Left renal pelvis (tissue), 4 donors: ENCODE results near the gene JKAMP. TPM values are rescaled to one million over a fixed set of nuclear protein-coding genes. Genes with fewer than 3 reads are reported as not detected.
"Not testable (repeated sequence)": the region's sequence is repeated elsewhere in the genome, so short reads cannot be mapped to it uniquely, and the experiment has no call there.

Experiments
- DNase-seq, 4 donors: peaks; one replicate each; pipeline ENCODE4 v3.0.0-alpha.2; 2013; ENCODE audit warnings: low read depth in 4 of 4, low spot score in 3 of 4
- polyA plus RNA-seq, 4 donors: library from polyadenylated mRNA; unstranded; fragments of 120-200 nt; gene quantifications; one replicate each; pipeline ENCODE4 v1.2.1, GENCODE V29; 2013; ENCODE audit not compliant: insufficient read length in 4 of 4

The JKAMP gene, protein sequence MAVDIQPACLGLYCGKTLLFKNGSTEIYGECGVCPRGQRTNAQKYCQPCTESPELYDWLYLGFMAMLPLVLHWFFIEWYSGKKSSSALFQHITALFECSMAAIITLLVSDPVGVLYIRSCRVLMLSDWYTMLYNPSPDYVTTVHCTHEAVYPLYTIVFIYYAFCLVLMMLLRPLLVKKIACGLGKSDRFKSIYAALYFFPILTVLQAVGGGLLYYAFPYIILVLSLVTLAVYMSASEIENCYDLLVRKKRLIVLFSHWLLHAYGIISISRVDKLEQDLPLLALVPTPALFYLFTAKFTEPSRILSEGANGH
- 10 to 100 TPM; 72.6 to 95.0 (median 81.0) TPM for polyA plus RNA-seq

DNA sequence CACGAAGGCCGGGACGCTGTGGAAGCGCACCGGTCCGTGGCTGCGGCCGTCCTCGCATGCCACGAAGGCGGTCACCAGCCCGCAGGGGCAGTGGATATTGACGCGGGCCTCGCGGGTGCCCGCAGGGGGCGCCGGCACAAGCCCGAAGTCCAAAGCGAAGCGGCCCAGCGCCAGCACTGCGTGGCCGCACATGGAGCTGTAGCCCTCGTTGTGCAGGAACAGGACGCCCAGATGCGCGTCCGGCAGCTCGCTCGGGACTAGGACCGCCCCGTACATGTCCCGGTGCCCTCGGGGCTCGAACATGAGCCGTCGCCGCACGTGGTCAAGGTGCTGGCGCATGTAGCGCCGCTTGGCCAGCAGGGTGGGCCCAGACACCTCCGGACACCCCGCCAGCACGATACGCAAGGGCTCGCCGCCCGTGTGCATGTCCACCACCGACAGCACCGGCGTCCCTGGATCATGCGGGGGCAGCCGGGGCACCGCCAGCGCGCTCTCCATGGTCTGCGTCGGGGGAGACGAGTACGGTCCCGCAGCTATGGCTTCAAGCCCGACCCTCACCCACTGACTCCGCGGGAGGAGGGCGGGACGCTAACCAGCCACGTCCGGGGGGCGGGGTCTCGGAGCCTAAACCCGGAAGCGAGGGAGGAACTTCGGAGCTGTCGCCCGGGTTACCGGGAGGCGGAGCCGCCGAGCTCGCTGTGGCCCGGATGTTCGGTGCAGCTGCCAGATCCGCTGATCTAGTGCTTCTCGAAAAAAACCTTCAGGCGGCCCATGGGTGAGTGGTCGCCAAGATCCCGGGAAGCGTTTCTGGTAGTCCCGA is at the start of gene JKAMP, which contains the start of gene L3HYPDH:
Gene JKAMP, plus strand, starts transcription at position 699 of the 820 bp plus-strand sequence. Its CDS starts 73 bp downstream, at position 772.
Gene L3HYPDH, minus strand, starts transcription at position 590 of the 820 bp plus-strand sequence. Its CDS starts 92 bp downstream, at position 498.
- peak; percentile 89 to 95 (median 94) for DNase-seq

DNA sequence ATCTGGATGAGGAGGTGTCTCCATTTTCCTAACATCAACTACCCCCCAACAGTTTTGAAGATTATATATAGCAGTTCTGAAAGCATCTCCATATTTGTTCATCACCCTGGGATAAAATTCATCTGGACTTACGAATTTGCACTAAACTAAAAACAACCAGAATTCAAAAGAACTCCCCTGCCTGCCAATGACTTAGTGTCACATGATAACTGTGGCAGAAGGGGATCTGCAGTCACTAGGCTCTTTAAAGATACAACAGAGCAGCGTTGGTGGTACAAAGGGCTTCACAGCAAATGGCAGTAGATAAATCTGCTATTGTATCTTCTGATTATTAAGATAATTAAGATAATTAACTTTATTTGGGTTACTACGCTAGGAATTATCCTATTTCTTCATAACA is 49.2 kb upstream of the JKAMP start:
- DNase-seq = no peak

DNA sequence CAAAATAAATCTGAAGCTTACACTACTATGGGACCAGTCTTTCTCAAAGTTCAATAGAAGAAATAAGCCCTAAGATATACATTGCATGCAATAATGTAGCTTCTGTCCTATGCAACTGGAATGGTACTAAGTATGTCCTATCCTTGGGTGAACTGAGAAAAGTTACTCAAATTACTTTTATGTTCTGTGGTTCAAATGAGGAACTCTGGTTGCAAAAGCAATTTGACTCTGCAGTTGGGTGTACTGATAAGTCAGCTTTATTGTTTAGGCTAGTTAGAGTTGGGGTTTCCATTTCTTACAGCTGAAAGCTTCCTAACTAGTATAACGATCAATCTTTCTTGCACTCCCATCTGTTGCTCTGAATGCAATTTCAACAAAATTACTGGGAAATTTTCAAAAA is 48.3 kb upstream of the JKAMP start:
- DNase-seq = no peak

DNA sequence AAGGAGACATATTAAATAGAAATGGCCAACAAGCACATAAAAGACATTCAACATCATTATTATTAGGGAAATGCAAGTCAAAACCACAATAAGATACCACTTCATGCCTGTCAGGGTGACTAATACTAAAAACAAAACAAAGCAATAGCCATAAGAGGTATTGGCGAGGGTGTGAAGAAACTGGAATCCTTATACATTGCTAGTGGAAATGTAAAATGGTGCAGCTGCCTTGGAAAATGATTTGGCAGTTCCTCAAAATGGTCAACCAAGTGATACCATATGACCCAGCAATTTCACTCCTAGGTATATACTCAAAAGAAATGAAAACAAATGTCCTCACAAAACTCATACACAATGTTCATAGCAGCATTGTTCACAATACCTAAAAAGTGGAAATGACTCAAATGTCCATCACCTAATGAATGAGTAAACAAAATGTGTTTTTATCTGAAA is 46.1 kb upstream of the JKAMP start:
- no peak for DNase-seq

DNA sequence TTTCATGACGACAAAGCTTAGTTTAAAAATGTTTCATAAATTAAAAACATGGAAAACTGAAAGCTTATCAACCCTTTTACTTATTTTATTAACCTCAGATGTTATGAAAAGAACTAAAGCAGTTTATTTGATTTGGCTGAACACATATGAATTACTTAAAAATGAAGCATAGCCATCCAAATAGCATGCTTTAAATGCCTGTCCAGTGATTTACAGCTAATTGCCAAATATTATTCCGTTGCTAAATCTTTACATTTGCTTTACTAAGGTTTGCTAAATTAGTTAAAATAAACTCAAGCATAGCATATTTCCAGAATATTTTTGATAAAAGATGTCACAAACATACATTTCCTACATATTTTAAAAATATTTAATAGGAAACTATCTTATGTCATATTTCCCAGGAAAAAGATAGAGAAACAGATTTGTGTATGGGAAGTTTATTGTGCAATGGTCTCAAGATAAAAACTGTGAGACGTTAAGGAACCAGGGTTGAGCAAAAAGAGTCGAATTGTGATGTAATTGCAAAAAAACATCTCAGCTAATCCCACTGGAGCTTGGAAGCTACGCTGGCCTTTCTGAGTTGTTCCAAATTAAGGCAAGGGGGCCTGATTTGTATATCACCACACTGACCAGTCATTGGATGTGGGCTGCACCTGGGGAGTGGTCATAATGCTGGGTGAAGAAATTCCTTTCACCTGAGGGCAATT is 44.9 kb upstream of the JKAMP start:
- DNase-seq = no peak

DNA sequence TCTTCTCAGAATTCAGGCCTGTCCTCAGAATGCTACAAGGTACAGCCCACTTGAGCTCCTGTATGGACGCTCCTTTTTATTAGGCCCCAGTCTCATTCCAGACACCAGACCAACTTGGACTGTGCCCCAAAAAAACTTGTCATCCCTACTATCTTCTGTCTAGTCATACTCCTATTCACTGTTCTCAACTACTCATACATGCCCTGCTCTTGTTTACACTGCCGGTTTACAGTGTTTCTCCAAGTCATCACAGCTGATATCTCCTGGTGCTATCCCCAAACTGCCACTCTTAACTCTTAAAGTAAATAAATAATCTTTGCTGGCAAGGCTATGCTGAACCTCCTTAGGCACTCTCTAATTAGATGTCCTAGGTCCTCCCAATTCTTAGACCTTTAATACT is 35.6 kb upstream of the JKAMP start:
- not testable (repeated sequence) for DNase-seq

DNA sequence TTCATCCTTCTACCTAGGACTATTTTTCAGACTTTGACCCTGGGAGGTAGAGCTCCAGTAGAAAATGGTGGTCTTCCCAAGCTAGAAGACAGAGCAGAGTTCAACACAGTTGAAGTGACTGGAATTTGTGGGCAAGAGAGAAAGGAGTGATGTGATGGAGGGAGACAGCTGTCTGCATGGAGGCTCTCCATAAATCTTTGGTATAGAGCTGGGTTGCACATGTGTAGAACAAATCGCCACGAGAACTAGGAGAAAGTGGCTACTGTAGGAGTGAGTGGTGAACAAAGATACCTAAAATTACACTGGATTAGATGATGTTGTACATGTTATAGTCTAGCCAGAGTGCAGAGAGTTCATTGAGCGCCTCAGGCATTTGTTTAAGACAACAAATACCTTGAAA is 33.6 kb upstream of the JKAMP start:
- no peak for DNase-seq

DNA sequence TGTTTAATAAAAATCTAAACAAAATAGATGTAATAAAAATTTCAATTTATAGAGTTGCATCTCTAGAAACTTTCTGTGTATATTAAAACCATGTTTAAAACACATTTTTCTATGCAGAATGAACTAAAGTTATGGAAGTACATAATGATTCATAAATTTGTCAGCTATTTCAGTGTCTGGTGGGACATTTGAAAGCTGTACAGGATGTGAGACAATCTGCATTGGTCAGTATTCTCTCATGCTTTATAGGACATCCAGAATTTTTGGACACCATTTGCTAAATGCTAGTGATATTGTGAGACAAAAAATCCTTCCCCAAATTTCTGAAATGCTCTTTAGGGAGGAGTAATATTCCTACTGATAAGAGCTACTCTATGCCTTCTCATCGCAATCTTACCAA is 32.5 kb upstream of the JKAMP start:
- DNase-seq = no peak

DNA sequence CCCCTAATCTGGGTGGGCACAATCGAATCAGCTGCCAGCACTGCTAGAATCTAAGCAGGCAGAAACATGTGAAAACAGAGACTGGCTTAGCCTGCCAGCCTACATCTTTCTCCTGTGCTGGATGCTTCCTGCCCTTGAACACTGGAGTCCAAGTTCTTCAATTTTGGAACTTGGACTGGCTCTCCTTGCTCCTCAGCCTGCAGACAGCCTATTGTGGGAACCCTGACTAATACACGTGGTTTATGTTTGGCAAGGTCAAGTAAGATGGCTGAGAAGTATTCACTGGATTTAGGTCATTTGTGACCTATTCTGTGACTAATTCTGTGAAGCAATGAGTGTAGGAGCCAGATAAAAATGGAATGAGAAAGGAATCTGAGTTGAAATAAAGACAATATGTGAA is 30.2 kb upstream of the JKAMP start:
- DNase-seq = no peak

DNA sequence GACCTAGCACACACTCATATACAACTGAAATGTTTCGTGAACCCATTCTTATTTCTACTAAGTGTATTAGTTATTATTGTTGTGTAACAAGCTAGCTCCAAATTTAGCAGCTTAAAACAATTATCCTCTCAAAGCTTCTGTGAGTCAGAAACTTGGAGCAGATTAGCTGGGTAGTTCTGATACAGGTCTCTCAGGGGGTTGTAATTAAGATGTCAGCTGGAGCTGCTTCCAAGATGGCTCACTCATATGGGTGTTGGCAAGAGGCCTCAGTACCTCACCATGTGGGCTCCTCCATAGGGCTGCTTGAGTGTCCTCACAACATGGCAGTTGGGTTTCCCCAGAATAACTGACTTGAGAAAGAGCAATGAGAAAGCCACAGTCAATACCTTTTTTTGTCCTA is 28.9 kb upstream of the JKAMP start:
- DNase-seq = no peak

DNA sequence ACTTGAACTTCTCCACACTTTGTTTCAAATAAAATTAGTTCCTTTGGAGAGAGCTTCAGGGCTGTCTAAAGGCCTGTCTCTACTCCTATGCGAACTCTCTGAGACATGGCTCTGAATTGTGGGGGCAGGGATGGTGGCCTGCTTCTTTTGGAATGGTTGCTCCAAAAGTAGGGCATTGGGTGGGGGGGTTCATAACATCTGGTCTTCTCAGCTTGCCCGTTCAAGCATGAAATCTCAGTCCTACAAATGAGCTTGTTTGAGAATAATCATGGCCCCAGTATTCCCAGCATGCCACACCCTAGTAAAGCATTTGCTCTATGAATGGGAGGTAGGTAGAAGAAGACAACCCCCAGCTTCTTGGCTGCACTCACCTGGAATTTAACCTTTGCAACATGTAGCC is 25.8 kb upstream of the JKAMP start:
- no peak for DNase-seq

DNA sequence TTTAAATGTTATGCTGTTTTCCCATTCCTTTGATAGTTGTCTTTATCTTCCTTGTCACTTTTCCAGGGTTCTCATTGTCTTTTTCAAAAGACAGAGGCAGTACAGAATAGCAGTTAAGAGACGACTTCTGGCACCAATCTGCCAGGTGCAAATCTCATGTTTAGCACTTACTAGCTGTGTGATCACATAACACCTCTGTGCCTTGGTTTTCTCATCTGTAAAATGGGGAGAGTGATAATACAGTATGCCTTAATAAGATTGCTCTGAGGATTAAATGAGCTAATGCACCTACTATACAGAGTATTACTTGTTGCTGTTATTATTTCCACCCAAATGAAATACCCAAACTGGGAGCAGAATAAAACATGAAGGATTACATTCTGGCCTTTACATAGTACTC is 23.9 kb upstream of the JKAMP start:
- DNase-seq = no peak

DNA sequence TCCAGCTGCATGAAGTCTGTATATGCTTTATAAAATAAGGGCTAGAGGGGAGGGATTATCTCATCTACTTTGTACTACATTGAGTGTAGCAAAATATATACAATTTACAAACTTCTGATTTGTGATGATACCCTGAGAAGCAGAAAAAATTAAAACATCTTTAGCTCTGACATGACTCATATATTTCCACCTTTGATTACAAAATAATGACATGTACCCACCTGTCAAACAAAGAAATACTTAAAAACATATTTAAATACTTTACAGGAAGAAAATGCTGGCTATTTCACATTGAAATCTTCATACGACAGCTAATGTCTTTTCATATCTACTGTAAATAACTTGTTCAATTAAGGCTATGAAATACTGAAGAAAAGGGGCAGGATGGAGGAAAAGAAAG is 22.4 kb upstream of the JKAMP start:
- DNase-seq = no peak

DNA sequence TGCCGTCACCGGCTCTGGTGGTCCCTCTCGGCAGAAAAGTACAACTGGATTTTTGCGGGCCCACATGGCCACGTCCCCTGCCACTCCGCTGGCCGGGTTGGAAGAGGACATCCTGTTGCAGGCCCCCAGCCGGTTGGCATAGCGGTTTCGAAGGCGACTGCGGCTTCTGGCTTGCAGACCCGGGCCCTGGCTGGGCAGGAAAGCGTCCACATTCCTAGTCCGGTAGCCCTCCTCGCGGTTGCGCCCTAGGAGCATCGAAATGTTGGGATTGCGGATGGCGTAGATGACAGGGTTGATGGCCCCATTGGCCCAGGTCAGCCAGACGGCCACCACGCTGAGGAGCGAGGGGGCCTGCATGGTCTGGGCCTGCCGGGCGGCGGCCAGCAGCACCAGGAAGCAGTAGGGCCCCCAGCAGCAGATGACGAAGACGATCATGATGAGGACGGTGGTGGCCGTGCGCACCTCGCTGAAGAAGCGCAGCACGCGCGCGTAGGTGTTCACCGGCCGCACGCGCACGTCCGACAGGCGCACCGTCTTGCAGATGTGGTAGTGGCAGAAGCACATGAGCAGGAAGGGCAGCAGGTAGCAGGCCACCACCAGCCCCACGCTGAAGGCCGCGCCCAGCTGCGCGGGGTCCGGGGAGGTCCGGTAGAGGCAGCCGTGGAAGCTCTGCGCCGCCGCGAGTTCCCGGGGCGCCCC is 20.4 kb upstream of the JKAMP start:
- no peak for DNase-seq

DNA sequence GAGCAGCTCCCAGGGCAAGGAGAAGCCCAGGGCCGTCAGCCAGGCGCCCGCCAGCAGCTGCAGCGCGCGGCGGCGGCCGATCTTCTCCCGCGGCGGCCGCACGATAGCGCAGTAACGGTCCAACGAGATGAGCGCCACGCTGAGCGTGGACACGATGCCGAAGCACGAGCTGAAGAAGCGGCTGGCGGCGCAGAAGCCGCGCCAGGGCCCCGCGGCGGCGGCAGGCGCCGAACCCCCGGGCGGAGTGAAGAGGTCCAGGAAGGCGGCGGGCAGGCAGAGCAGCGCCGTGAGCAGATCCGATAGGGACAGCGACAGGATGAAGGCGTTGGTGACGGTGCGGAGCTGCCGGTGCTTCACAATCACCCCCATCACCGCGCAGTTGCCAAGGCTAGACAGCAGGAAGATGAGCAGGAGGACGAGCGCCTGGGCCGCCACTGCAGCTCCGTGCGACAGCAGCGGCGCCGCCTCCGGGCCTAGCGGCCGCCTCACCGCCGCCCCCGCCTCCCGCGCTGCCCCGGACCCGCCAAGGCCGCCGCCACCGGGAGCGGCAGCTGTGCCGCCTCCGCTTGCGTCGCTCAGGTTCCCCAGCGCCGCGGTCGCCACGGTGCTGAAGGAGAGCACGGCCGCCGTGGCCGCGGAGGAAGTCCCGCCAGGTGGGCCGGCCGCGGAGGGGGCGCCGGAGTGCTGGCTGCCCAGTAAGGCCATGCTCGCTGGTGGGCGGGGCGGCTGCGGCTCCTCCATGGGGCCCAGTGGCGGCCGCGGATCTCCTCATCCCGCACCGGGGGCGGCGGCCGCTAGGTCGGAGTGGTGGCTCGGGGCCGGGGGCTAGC is 19.6 kb upstream of the JKAMP start:
- peak in 2 of 4 donors; percentile 32 to 54 for DNase-seq

DNA sequence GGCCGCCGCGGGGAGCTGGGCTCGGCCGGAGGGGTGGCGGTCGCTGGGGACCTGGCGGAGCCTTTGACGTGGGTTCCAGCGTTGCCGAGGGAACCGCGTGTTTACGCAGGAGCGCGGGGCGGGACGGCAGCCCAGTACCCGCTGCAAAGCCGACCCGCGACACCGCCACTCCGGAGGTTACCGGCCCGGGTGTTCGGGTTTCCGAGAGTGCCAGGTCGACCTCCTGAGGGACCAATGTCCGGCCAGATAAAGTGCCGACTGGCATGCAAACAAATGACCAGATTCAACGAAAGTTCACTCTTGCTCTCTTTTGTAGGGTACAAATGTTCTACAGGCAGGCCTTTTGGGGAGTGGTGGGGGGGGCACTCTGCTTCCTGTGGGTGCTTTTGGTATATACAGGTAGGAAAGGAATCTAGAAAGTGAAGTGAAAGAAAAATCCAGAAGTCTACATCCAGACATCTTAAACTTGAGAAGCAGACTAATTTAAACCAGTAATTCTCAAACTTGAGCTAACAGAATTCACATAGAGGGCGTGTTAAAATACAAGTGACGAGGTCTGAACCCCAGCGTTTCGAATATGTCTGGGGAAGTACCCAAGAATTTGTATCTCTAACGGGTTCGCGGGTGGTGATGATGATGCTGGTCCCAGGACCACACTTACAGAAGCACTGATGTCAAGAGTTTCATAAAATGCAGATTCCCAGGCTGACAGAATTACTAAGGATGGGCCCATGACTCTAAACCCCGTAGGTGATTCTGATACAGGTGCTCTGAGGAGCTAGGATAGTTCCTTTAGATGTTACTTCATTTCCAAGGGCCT is 18.8 kb upstream of the JKAMP start, which contains the start of gene GPR135:
Gene GPR135, minus strand, starts transcription at position 65 of the 820 bp plus-strand sequence. CDS start 154 bp downstream, outside the sequence.
- DNase-seq = peak in 2 of 4 donors; percentile 33 to 44

DNA sequence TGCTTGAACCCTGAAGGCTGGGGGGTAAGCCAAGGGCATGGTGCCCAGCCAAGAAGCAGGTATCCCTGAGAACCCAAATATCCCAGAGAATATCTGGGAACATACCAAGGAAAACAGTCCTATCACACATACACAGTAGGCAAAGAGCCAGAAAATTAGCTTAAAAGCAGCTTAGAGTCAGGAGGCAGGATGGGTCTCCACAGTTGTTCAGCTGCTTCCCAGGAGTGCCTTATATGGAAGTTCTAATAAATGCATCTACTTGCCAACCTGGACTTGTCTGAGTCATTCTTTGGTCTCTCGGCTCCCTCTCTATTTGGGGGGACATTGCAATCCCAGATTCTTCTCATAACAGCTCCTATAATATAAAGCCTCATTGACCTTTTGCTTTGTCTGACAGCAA is 10.1 kb upstream of the JKAMP start:
- no peak for DNase-seq

DNA sequence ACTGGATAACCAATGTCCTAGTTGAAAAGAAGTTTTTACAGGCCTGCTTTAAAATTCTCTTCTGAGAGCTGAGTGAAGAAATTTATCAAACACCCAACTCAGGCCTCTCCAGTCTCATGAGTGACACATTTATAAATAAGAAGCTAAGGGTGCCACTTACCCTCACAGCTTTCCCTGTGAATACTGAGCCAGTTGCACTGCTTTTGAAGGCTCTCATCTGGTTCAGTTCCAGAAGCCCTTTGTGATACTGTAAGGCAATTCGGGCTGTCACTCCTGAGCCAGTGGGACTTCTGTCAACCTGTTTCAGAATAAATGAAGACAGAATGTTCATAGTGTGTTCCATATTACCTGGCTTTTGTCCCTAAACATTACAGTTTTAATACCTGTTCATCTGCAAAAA is 8.6 kb upstream of the JKAMP start:
- no peak for DNase-seq

DNA sequence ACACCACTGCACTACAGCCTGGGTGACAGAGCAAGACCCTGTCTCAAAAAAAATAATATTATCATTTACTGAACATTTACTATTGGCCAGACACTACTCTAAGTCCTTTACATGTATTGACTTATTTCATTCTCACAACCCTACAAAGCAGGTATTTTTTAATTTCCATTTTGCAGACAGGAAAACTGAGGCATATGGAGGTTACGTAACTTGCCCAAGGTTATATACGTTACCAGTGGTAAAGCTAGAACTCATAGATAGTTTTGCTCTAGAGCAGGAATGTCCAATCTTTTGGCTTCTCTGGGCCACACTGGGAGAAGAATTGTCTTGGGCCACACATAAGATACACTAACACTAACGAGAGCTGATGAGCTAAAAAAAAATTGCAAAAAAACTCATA is 5.8 kb upstream of the JKAMP start:
- DNase-seq = no peak
